Tibial nerve (tissue), 4 donors: ENCODE results near the gene DYNC1I1. TPM values are rescaled to one million over a fixed set of nuclear protein-coding genes. Genes with fewer than 3 reads are reported as not detected.

Experiments
- DNase-seq, 2 donors: peaks; one replicate each; pipeline ENCODE4 v3.0.0-alpha.2; 2019; ENCODE audit warnings: low spot score in 2 of 2
- H3K27ac ChIP-seq, 4 donors: fragments of 200-600 bp; sonication (generic) in 3 of 4; one replicate each; pipeline ENCODE4 v1.5.1; 2017 to 2019; ENCODE audit warnings: mild to moderate bottlenecking in 1 of 4
- H3K27me3 ChIP-seq, 2 donors: fragments of 200-600 bp; sonication (generic) in 1 of 2; one replicate each; pipeline versions ENCODE4 v1.5.1 to v1.6.0; 2017 to 2019
- H3K36me3 ChIP-seq, 3 donors: fragments of 200-600 bp; sonication (generic); one replicate each; pipeline ENCODE4 v1.5.1; 2018 to 2019
- H3K4me1 ChIP-seq, 4 donors: fragments of 200-600 bp; sonication (generic) in 3 of 4; one replicate each; pipeline ENCODE4 v1.5.1; 2017 to 2019
- H3K4me3 ChIP-seq, 4 donors: fragments of 200-600 bp; sonication (generic) in 3 of 4; one replicate each; pipeline ENCODE4 v1.5.1; 2017 to 2019; ENCODE audit warnings: mild to moderate bottlenecking in 1 of 4, moderate library complexity in 1 of 4
- H3K9me3 ChIP-seq, 4 donors: fragments of 200-600 bp; sonication (generic) in 3 of 4; one replicate each; pipeline ENCODE4 v1.5.1; 2017 to 2019
- CTCF ChIP-seq, 5 experiments: fragments of 200-600 bp in 3 of 5; fragments of 450-650 bp in 2 of 5; sonication (generic) in 3 of 5; IDR thresholded peaks; one replicate each; pipeline ENCODE4 v1.5.1; 2016 to 2019; ENCODE audit warnings: antibody characterized with exemption in 5 of 5, mild to moderate bottlenecking in 3 of 5, moderate library complexity in 2 of 5
- EP300 ChIP-seq, 2 donors: sonication (generic); formaldehyde crosslinking; IDR thresholded peaks; one replicate each; pipeline ENCODE4 v1.6.1; 2017; ENCODE audit warnings: antibody characterized with exemption in 2 of 2, mild to moderate bottlenecking in 1 of 2
- POLR2A ChIP-seq, 2 donors: fragments of 450-650 bp; IDR thresholded peaks; one replicate each; pipeline ENCODE4 v1.6.1; 2017; ENCODE audit warnings: antibody characterized with exemption in 2 of 2, mild to moderate bottlenecking in 2 of 2, moderate library complexity in 2 of 2
- WGBS, 2 donors: methylation state at CpG; one replicate each; pipeline ENCODE4 v1.1.5; 2018; 5-methylcytosine and 5-hydroxymethylcytosine counted together
- total RNA-seq, 4 donors: library from RNA; depleted of rRNA; stranded (reverse); fragments of >200 nt; gene quantifications; one replicate each; pipeline ENCODE4 v1.1.0, GENCODE V29; 2016

Gene DYNC1I1
- total RNA-seq, 4 donors from 2014 or later, result 5.5 to 12.0 (median 9.8) TPM

- H3K4me3 ChIP-seq, result no peak overlapping the region
- H3K27ac ChIP-seq, result no peak overlapping the region
- no peaks in the 10 kb centered on the region for H3K4me1 ChIP-seq
- no peaks in the 10 kb centered on the region for H3K36me3 ChIP-seq
- TF ChIP-seq EP300 (IDR thresholded peaks at IDR 0.05), result no peak
- TF ChIP-seq POLR2A (IDR thresholded peaks at IDR 0.05), result no peak
- no peak for TF ChIP-seq CTCF (IDR thresholded peaks at IDR 0.05)
- H3K9me3 ChIP-seq, result peaks cover 0 to 4% (median 0%) of the 10 kb centered on the region in 4 donors
- no peaks in the 10 kb centered on the region for H3K27me3 ChIP-seq
- no peak for DNase-seq
Measured at GRCh38 chr7:96111405-96111804, 339.1 kb downstream of the DYNC1I1 start.

DNA sequence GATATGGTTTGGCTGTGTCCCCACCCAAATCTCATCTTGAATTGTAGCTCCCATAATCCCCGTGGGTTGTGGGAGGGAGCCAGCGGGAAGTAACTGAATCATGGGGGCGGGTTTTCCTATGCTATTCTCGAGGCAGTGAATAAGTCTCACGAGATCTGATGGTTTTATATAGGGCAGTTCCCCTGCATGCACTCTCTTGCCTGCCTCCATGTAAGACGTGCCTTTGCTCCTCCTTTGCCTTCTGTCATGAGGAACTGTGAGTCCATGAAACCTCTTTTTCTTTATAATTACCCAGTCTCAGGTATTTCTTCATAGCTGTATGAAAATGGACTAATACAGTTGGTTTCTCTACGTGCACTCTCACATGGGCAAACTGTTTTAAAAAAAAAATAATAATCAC lies 341.8 kb downstream of the DYNC1I1 start:
- peaks cover 0 to 4% (median 0%) of the 10 kb centered on the region in 4 donors for H3K9me3 ChIP-seq
- WGBS, 2 donors, result 85 to 88% methylated on average over 7 of the region's 7 CpGs
- H3K4me1 ChIP-seq, result no peaks in the 10 kb centered on the region
- H3K27ac ChIP-seq, result no peak overlapping the region
- TF ChIP-seq CTCF (IDR thresholded peaks at IDR 0.05) (no peak), POLR2A (IDR thresholded peaks at IDR 0.05) (no peak), EP300 (IDR thresholded peaks at IDR 0.05) (no peak)
- no peak for DNase-seq
- H3K4me3 ChIP-seq, result no peak overlapping the region
- no peaks in the 10 kb centered on the region for H3K36me3 ChIP-seq
- no peaks in the 10 kb centered on the region for H3K27me3 ChIP-seq

DNA sequence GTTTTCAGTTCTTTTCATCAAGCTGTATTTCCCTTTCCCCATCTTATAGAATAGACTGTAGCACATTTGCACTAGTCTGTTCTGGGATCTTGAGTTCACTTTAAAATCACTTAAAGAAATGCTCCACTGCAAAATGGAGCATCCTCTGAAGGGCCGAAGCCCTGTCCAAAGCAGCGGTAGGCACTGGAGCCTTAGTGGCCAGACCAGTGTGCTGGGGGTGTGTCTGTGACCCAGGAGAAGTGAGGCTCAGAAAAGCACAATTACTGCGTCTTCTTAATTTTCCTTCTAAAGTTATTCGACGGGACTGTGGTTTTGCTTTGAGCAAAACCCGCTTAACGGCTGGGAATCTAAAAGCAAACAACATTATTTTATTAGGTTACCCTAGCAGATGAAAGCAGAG lies 343.8 kb downstream of the DYNC1I1 start:
- H3K27me3 ChIP-seq, result no peaks in the 10 kb centered on the region
- H3K9me3 ChIP-seq, result no peaks in the 10 kb centered on the region
- H3K4me3 ChIP-seq, result no peak overlapping the region
- no peak for TF ChIP-seq EP300 (IDR thresholded peaks at IDR 0.05)
- TF ChIP-seq CTCF (IDR thresholded peaks at IDR 0.05), result no peak
- TF ChIP-seq POLR2A (IDR thresholded peaks at IDR 0.05), result no peak
- no peak for DNase-seq
- 80 to 82% methylated on average over 7 of the region's 7 CpGs for WGBS, 2 donors
- peaks cover 0 to 5% (median 0%) of the 10 kb centered on the region in 3 donors for H3K36me3 ChIP-seq
- H3K27ac ChIP-seq, result no peak overlapping the region
- H3K4me1 ChIP-seq, result no peaks in the 10 kb centered on the region

- TF ChIP-seq CTCF (IDR thresholded peaks at IDR 0.05) (no peak), POLR2A (IDR thresholded peaks at IDR 0.05) (no peak), EP300 (IDR thresholded peaks at IDR 0.05) (no peak)
- Histone ChIP-seq H3K4me1 (peaks cover 0 to 2% (median 0%) of the 10 kb centered on the region in 4 donors), H3K36me3 (peaks cover 0 to 5% (median 0%) of the 10 kb centered on the region in 3 donors), H3K27me3 (no peaks in the 10 kb centered on the region), H3K4me3 (no peak overlapping the region), H3K9me3 (no peaks in the 10 kb centered on the region), H3K27ac (no peak overlapping the region)
- DNase-seq, result no peak
- WGBS, 2 donors, result 57 to 61% methylated on average over 13 of the region's 13 CpGs
Measured at GRCh38 chr7:96118449-96119001, 346.2 kb downstream of the DYNC1I1 start.

- H3K4me3 ChIP-seq, result no peak overlapping the region
- H3K4me1 ChIP-seq, result peaks cover 0 to 2% (median 0%) of the 10 kb centered on the region in 4 donors
- no peak overlapping the region for H3K27ac ChIP-seq
- H3K36me3 ChIP-seq, result peaks cover 0 to 5% (median 0%) of the 10 kb centered on the region in 3 donors
- DNase-seq, result no peak
- TF ChIP-seq CTCF (IDR thresholded peaks at IDR 0.05), result no peak
- WGBS, 2 donors, result 58 to 59% methylated on average over 2 of the region's 2 CpGs
- H3K9me3 ChIP-seq, result no peaks in the 10 kb centered on the region
- H3K27me3 ChIP-seq, result no peaks in the 10 kb centered on the region
Measured at GRCh38 chr7:96120445-96121225, 348.3 kb downstream of the DYNC1I1 start.
